Fibroblast of gingiva (primary cell): Measurements from ENCODE around the gene ARL6IP4.

Source experiments
- DNase-seq: peaks from one replicate; pipeline ENCODE4 v3.0.0-alpha.2; 2011; ENCODE audit warnings: low read depth

ARL6IP4 gene

DNA sequence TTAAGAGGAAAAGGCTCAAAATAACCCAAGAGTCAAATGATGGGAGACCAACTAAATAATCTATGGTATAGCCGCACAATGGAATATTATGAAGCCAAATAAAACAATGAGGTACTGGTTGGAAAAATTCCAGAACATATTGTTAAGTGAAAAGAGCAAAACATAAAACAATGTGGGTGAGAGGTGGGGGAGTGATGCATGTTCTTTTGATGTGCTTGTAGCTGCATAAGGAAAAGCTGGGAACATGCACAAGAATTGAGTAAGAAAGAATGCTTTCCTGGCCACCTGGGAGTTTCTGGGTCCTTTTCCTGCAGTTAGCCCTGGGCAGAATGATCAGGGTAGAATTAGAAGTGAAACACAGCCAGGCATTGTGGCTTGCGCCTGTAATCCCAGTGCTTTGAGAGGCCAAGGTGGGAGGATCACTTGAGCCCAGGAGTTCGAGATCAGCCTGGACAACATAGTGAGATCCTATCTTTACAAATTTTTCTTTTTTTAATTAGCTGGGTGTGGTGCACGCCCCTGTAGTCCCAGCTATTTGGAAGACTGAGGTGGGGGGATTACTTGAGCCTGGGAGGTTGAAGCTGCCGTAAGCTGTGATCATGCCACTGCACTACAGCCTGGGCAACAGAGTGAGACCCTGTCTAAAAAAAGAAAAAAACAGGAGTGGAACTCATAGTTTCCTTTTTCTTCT is 22.1 kb upstream of the ARL6IP4 start:
- DNase-seq = no peak

GRCh38 chr12:122959566-122960192 is 20.8 kb upstream of the ARL6IP4 start:
- no peak for DNase-seq

- no peak for DNase-seq
Observed at GRCh38 chr12:122960193-122960569, 20.3 kb upstream of the ARL6IP4 start.

- no peak for DNase-seq
Observed at GRCh38 chr12:122961531-122962329, 18.8 kb upstream of the ARL6IP4 start.

DNA sequence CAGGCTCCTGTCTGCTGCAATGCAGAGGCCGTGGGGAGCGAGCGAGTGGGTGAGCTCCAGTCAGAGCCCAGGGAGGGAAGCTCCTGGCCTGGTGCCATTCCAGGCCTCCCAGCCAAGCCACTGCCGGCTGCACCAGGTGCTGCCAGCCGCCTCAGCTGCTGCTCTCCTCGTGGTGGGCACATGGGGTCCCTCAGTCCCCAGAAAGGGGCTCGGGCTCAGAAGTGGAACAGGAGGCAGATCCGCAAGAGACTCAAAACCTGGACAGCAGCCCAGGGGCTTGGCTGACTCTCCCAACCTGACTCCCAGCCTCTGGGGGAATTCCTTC is 16.6 kb upstream of the ARL6IP4 start:
- no peak for DNase-seq

GRCh38 chr12:122964439-122965257 is 15.8 kb upstream of the ARL6IP4 start:
- no peak for DNase-seq

- no peak for DNase-seq
Observed at GRCh38 chr12:122965321-122965751, 15.1 kb upstream of the ARL6IP4 start.

DNA sequence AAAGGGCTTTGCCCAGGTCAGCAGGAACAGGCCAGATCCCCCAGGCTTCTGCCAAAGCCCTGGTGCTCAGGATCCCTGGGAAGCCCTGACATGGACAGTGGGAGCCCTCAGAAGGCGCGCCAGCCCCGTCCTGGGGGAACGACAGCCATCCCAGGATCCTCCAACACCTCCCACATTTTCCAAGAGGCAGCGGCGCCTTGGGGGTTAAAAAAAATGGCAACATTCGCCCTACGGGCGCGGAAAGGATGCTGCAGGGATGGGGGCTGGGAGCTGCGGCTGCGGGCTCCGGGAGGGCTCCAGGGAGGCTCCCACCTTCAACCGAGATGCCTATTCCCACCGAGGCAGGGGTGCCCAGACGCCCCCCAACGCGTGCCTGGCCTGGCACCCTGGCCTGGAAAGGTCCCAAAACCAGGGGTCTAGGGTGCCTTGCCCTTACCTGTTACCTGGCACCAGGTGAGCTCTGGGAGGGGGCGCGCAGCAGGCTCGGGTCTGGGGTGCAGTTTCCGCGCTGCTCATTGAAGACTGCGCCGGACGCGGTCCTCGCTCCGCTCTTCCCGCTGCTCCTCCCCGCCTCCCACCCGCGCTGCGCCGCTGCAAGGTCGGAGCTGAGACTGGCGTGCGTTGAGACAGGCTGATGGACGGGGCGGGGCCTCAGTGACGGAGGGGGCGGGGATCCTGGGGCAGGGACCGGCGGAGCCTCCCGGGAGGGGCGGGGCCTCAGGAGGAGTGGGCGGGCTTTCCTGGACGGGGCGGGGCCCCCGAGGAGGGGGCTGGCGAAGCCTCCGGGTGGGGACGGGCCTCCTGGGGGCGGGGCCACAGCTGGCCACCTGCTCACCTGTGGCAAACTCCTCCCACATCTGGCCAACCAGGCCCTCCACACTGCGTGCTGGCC is 14.4 kb upstream of the ARL6IP4 start, which contains the start of gene ABCB9:
TSS of gene ABCB9 (minus strand) at position 613 of the 892 bp plus-strand sequence. CDS start 6,228 bp downstream, outside the sequence.
- peak; percentile 83 for DNase-seq

GRCh38 chr12:122966743-122967550 is 13.5 kb upstream of the ARL6IP4 start:
- no peak for DNase-seq

- DNase-seq = no peak
Observed at GRCh38 chr12:122968104-122968503, 12.4 kb upstream of the ARL6IP4 start.

DNA sequence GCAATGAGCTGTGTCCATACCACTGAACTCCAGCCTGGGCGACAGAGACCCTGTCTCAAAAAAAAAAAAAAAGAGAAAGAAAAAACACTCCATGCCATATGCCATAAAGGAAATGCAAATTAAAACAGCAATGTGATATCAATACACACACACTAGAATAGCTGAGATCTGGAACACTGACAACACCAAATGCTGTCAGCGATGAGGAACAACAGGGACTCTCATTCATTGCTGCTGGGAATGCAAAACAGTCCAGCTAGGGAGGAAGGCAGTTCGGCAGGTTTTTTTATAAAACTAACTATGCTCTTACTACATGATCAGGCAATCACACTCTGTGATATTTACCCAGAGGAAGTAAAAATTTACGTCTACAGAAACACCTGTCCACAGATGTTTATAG is 10.8 kb upstream of the ARL6IP4 start:
- DNase-seq = no peak

- peak; percentile 97 for DNase-seq
Observed at GRCh38 chr12:122974274-122974891, 6.1 kb upstream of the ARL6IP4 start.

DNA sequence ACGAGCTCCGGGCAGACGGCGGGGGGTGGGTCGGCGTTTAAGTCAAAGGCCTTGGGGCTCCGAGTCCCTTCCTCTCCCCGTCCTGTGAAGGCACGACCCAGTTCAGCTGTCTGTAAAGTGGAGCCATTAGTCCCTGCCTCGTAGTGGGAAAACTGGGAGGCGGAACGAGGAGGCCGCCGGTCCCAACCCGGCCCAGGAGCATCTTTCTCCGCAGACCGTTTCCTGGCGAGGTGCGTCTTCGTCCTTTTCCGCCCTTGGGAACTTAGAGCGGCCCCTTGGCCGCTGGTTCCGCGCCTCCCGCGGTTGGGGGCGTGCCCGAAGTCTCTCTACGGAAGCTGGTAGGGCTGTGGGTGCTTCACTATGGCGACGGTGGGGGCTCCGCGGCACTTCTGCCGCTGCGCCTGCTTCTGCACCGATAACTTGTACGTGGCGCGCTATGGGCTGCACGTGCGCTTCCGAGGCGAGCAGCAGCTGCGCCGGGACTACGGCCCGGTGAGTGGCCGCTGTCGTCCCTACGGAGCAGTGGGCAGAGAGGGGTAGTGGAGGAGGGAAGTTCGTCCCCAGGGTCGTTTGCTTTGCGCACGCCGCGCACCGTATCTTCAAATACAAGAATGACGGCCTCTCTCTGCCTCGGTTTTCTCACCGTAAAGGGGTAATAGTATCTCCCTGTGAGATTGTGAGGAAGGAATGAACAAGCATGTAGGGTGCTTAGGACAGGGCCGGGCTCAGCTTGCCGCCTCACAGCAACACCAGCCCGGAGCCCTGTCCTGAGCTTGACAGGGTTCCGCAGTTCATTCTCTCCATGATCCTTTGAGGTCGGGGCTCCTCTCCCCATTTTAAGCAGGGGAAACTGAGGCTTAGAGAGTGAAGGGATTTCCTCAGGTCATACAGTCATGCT is 5.3 kb upstream of the ARL6IP4 start, which contains the start of gene OGFOD2:
TSS of gene OGFOD2 (plus strand) at position 353 of the 898 bp plus-strand sequence. CDS start at position 361, 8 bp downstream.
- peak; percentile 88 for DNase-seq

DNA sequence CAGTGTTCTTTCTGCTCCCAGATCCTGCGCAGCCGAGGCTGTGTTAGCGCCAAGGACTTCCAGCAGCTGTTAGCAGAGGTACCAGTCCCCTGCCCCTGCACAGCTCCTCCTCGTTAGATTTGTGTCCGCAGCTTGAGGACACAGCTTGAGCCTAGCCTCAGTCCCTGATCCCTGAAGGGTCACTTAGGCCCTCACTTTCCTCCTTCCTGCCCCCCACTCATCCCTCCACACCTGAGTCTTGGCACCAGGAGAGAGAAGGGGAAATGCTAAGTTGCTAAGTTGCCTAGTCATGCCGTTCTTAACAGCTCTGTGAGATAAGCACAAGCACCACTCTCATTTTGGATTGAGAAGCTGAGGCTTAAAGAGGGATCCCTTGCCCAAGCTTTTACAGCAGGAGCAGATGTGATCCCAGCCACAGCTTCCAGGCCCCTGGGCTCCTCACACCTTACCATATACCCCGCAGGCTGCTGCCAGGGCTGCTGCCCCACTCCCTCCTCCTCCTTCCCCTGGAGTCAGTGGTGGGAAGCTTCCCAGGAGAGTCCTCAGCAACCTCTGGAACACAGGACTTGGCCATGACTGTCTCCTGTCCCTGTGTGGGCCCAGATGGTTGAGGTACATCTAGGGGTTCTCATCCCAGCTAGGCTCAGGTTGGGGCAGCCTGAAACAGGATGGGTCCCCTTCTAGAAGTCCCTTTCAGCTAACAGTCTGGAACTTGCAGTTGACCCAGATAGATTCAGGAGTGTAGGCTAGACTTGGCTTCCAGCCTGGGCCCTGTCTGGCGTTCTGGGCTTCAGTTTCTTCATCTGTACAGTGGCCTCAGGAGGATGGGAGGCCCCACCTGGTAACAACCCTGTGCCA is 4.5 kb upstream of the ARL6IP4 start:
- DNase-seq = no peak

DNA sequence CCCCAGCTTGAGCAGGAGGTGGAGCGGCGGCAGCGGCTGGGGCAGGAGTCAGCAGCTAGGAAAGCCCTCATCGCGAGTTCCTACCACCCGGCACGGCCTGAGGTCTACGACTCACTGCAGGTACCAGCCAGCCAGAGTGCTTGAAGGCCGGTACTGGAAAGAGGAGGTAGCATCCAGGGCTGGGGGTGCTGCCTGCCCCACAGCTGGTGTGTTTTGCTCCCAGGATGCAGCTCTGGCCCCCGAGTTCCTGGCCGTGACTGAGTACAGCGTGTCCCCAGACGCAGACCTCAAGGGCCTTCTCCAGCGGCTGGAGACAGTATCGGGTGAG is 3.9 kb upstream of the ARL6IP4 start:
- no peak for DNase-seq

- DNase-seq = no peak
Observed at GRCh38 chr12:122977153-122977552, 3.3 kb upstream of the ARL6IP4 start.

- DNase-seq = no peak
Observed at GRCh38 chr12:122977655-122978392, 2.7 kb upstream of the ARL6IP4 start.
